WTC11 (cell line): ENCODE data around the gene NOTCH2. TPM values are rescaled to one million over a fixed set of nuclear protein-coding genes. Genes with fewer than 3 reads are reported as not detected.
"Not testable (repeated sequence)": the region's sequence is repeated elsewhere in the genome, so short reads cannot be mapped to it uniquely, and the experiment has no call there.

Experiments
- ATAC-seq: fragments of 200-7000 bp; cut with Tn5 transposase; 2 replicates; pipeline ENCODE4 v1.10.0; 2021; ENCODE audit warnings: mild to moderate bottlenecking, moderate library complexity
- CTCF ChIA-PET: fragments of 300-600 bp; sonication (Branson Sonifier 250); formaldehyde crosslinking; loops from one replicate; lab custom pipeline; 2021; ENCODE audit warnings: antibody characterized with exemption; lab: Charles Lee
- POLR2A ChIA-PET: fragments of 350-600 bp; sonication (Branson Sonifier 250); formaldehyde crosslinking; loops from one replicate; lab custom pipeline; 2021; ENCODE audit warnings: antibody characterized with exemption; lab: Charles Lee
- DNase-seq: peaks from one replicate; pipeline ENCODE4 v3.0.0; 2021; ENCODE audit warnings: low spot score
- H3K27ac Mint-ChIP-seq: 2 replicates; pipeline ENCODE4 v1.8.0; 2021; ENCODE audit warnings: mixed read lengths
- H3K27me3 Mint-ChIP-seq: 2 replicates; pipeline ENCODE4 v1.8.0; 2021; ENCODE audit warnings: low read depth, mild to moderate bottlenecking, moderate library complexity, mixed read lengths
- H3K36me3 Mint-ChIP-seq: 2 replicates; pipeline ENCODE4 v1.8.0; 2021; ENCODE audit warnings: mixed read lengths
- H3K4me1 Mint-ChIP-seq: 2 replicates; pipeline ENCODE4 v1.8.0; 2022; ENCODE audit warnings: mixed read lengths
- H3K4me3 Mint-ChIP-seq: 2 replicates; pipeline ENCODE4 v1.8.0; 2021; ENCODE audit warnings: mild to moderate bottlenecking, moderate library complexity, mixed read lengths
- H3K9me3 Mint-ChIP-seq: 2 replicates; pipeline ENCODE4 v1.8.0; 2021; ENCODE audit warnings: mixed read lengths
- ATF3 ChIP-seq: sonication (generic); formaldehyde crosslinking; conservative IDR thresholded peaks from 2 replicates; pipeline ENCODE4 v1.8.1; 2022; ENCODE audit warnings: mild to moderate bottlenecking, missing genetic modification reagents
- CREB1 ChIP-seq: sonication (generic); formaldehyde crosslinking; IDR thresholded peaks from 2 replicates; pipeline ENCODE4 v1.8.0; 2023; ENCODE audit warnings: mild to moderate bottlenecking, missing genetic modification reagents
- GABPB1 ChIP-seq: sonication (generic); formaldehyde crosslinking; IDR thresholded peaks from 2 replicates; pipeline ENCODE4 v1.8.1; 2023; ENCODE audit warnings: mild to moderate bottlenecking, missing genetic modification reagents
- NFATC4 ChIP-seq: fragments of 250-450 bp; sonication (Bioruptor Pico); IDR thresholded peaks from 2 replicates; pipeline ENCODE4 v1.9.0; 2021; ENCODE audit warnings: mild to moderate bottlenecking
- NR3C1 ChIP-seq: sonication (generic); formaldehyde crosslinking; conservative IDR thresholded peaks from 2 replicates; pipeline ENCODE4 v1.8.1; 2023; ENCODE audit warnings: low read depth, mild to moderate bottlenecking, missing genetic modification reagents
- ZNF219 ChIP-seq: sonication (generic); formaldehyde crosslinking; IDR thresholded peaks from 2 replicates; pipeline ENCODE4 v1.8.0; 2023; ENCODE audit warnings: missing genetic modification reagents, mild to moderate bottlenecking, borderline replicate concordance
- ZNF263 ChIP-seq: sonication (generic); formaldehyde crosslinking; IDR thresholded peaks from 2 replicates; pipeline ENCODE4 v1.8.1; 2022; ENCODE audit warnings: low read depth, mild to moderate bottlenecking, moderate library complexity, missing genetic modification reagents
- ZNF317 ChIP-seq: sonication (generic); formaldehyde crosslinking; IDR thresholded peaks from 2 replicates; pipeline ENCODE4 v1.8.1; 2023; ENCODE audit warnings: low read depth, mild to moderate bottlenecking, moderate library complexity, missing genetic modification reagents, borderline replicate concordance
- ZNF425 ChIP-seq: fragments of 250-450 bp; sonication (Bioruptor Pico); conservative IDR thresholded peaks from 2 replicates; pipeline ENCODE4 v1.9.0; 2021; ENCODE audit warnings: mild to moderate bottlenecking
- ZNF512 ChIP-seq: sonication (generic); formaldehyde crosslinking; IDR thresholded peaks from 2 replicates; pipeline ENCODE4 v1.8.1; 2022; ENCODE audit warnings: missing genetic modification reagents, borderline replicate concordance
- total RNA-seq: library from RNA; stranded (reverse); gene quantifications from 3 replicates; pipeline ENCODE4 v1.2.3, GENCODE V29; 2021

NOTCH2 gene
- total RNA-seq, 1 experiment from 2014 or later, result 60.9 TPM

GRCh38 chr1:120023791-120024190 lies 45.7 kb downstream of the NOTCH2 start:
- POLR2A ChIA-PET, result not testable (repeated sequence)

GRCh38 chr1:120014978-120015377 lies 54.5 kb downstream of the NOTCH2 start:
- POLR2A ChIA-PET, DNase-seq, H3K9me3 Mint-ChIP-seq, H3K27ac Mint-ChIP-seq, H3K27me3 Mint-ChIP-seq, CTCF ChIA-PET, H3K36me3 Mint-ChIP-seq, H3K4me1 Mint-ChIP-seq, H3K4me3 Mint-ChIP-seq, ATAC-seq: not testable (repeated sequence)

More at GRCh38 chr1:120023791-120024190, 45.7 kb downstream of the NOTCH2 start:
- H3K9me3 Mint-ChIP-seq, H3K27me3 Mint-ChIP-seq, H3K36me3 Mint-ChIP-seq, H3K4me3 Mint-ChIP-seq, H3K27ac Mint-ChIP-seq, CTCF ChIA-PET, ATAC-seq, DNase-seq, H3K4me1 Mint-ChIP-seq: not testable (repeated sequence)

GRCh38 chr1:120008320-120008719 lies 61.1 kb downstream of the NOTCH2 start:
- H3K27me3 Mint-ChIP-seq, H3K4me1 Mint-ChIP-seq, H3K9me3 Mint-ChIP-seq, H3K27ac Mint-ChIP-seq, DNase-seq, ATAC-seq, POLR2A ChIA-PET, CTCF ChIA-PET, H3K4me3 Mint-ChIP-seq, H3K36me3 Mint-ChIP-seq: not testable (repeated sequence)

GRCh38 chr1:120007850-120008249 lies 61.6 kb downstream of the NOTCH2 start:
- CTCF ChIA-PET, H3K9me3 Mint-ChIP-seq, H3K36me3 Mint-ChIP-seq, H3K27me3 Mint-ChIP-seq, ATAC-seq, H3K4me1 Mint-ChIP-seq, DNase-seq, POLR2A ChIA-PET, H3K27ac Mint-ChIP-seq, H3K4me3 Mint-ChIP-seq: not testable (repeated sequence)

- H3K27ac Mint-ChIP-seq, CTCF ChIA-PET, H3K4me3 Mint-ChIP-seq, H3K4me1 Mint-ChIP-seq, H3K9me3 Mint-ChIP-seq, H3K27me3 Mint-ChIP-seq, H3K36me3 Mint-ChIP-seq, DNase-seq, ATAC-seq, POLR2A ChIA-PET: not testable (repeated sequence)
Measured at GRCh38 chr1:120001035-120001434, 68.4 kb downstream of the NOTCH2 start.

- H3K27ac Mint-ChIP-seq, H3K27me3 Mint-ChIP-seq, DNase-seq, H3K4me3 Mint-ChIP-seq, CTCF ChIA-PET, H3K9me3 Mint-ChIP-seq, POLR2A ChIA-PET, ATAC-seq, H3K4me1 Mint-ChIP-seq, H3K36me3 Mint-ChIP-seq: not testable (repeated sequence)
Measured at GRCh38 chr1:119996731-119997312, 72.6 kb downstream of the NOTCH2 start.

- ATAC-seq, H3K27ac Mint-ChIP-seq, H3K9me3 Mint-ChIP-seq, H3K36me3 Mint-ChIP-seq, CTCF ChIA-PET, H3K4me3 Mint-ChIP-seq, DNase-seq, POLR2A ChIA-PET, H3K4me1 Mint-ChIP-seq, H3K27me3 Mint-ChIP-seq: not testable (repeated sequence)
Measured at GRCh38 chr1:119995975-119996374, 73.5 kb downstream of the NOTCH2 start.

GRCh38 chr1:119988306-119989062 lies 81.0 kb downstream of the NOTCH2 start:
- DNase-seq (no peak), ATAC-seq (no peak)
- CTCF ChIA-PET, result interaction anchor here (0.9 kb wide), 1 partner anchor 20 kb away, joined by 4 read pairs; no protein-coding TSS in a partner anchor
- no peak for TF ChIP-seq CREB1 (CRISPR knock-in tag)
- no peak for TF ChIP-seq NFATC4 (CRISPR knock-in tag)
- no peak for TF ChIP-seq NR3C1 (CRISPR knock-in tag)
- no peak for TF ChIP-seq ATF3
- no peak for TF ChIP-seq ZNF219 (CRISPR knock-in tag)
- TF ChIP-seq ZNF425 (CRISPR knock-in tag), result no peak
- no peak for TF ChIP-seq GABPB1
- TF ChIP-seq ZNF317 (CRISPR knock-in tag), result no peak
- TF ChIP-seq ZNF263 (CRISPR knock-in tag), result no peak
- TF ChIP-seq ZNF512, result no peak

More at GRCh38 chr1:119988306-119989062, 81.0 kb downstream of the NOTCH2 start:
- Mint-ChIP-seq H3K27ac (no peak overlapping the region), H3K4me3 (no peak overlapping the region), H3K9me3 (no peaks in the 10 kb centered on the region), H3K27me3 (no peaks in the 10 kb centered on the region), H3K36me3 (no peaks in the 10 kb centered on the region), H3K4me1 (no peaks in the 10 kb centered on the region; the same call in 1 of the 2 replicates)
- POLR2A ChIA-PET, result no interaction called here
